Panc1 (cell line): ENCODE data around the gene KRT1. TPM values are rescaled to one million over a fixed set of nuclear protein-coding genes. Genes with fewer than 3 reads are reported as not detected.

ENCODE experiments used
- ATAC-seq: fragments of 200-7000 bp; cut with Tn5 transposase; 2 replicates; pipeline ENCODE4 v1.9.1; 2020; ENCODE audit warnings: mild to moderate bottlenecking, moderate library complexity
- Bru-seq: library from RNA; stranded (reverse); fragments of 400-500 nt; gene quantifications from one replicate; lab custom pipeline; 2021; lab: Mats Ljungman, UMichigan
- BruChase-seq, 2 experiments: library from RNA; stranded (reverse); fragments of 400-500 nt; gene quantifications; one replicate each; lab custom pipeline; 2021; lab: Mats Ljungman, UMichigan
- BruUV-seq: library from RNA; stranded (reverse); fragments of 400-500 nt; replicated peaks from 2 replicates; lab custom pipeline; 2021; lab: Mats Ljungman, UMichigan
- CTCF ChIA-PET: fragments of 300-600 bp; sonication (Branson Sonifier 250); formaldehyde crosslinking; loops from one replicate; lab custom pipeline; 2022; ENCODE audit warnings: antibody characterized with exemption; lab: Charles Lee
- POLR2A ChIA-PET: fragments of 300-600 bp; sonication (Branson Sonifier 250); formaldehyde crosslinking; loops from one replicate; lab custom pipeline; 2022; ENCODE audit warnings: antibody characterized with exemption; lab: Charles Lee
- DNase-seq: peaks from one replicate; pipeline ENCODE4 v3.0.0-alpha.2; 2010; ENCODE audit warnings: low read depth, low spot score
- H3K27ac ChIP-seq: 2 replicates; pipeline ENCODE4 v1.5.1; 2011; ENCODE audit warnings: mild to moderate bottlenecking, low read length, inconsistent platforms
- H3K27me3 ChIP-seq: fragments of 200-500 bp; sonication (Bioruptor generic); 2 replicates; pipeline ENCODE4 v1.6.0; 2014; ENCODE audit warnings: low read length, inconsistent platforms; ENCODE audit not compliant: control insufficient read depth, insufficient read depth
- H3K36me3 ChIP-seq: fragments of 200-500 bp; sonication (Bioruptor generic); 2 replicates; pipeline ENCODE4 v1.5.1; 2014; ENCODE audit warnings: inconsistent platforms, mild to moderate bottlenecking, low read length, moderate library complexity; ENCODE audit not compliant: control insufficient read depth, insufficient read depth
- H3K4me1 ChIP-seq: 2 replicates; pipeline ENCODE4 v1.5.1; 2011; ENCODE audit warnings: inconsistent platforms, mild to moderate bottlenecking, low read length, moderate library complexity; ENCODE audit not compliant: control insufficient read depth, insufficient read depth
- H3K4me3 ChIP-seq, 2 experiments: 2 replicates each; pipeline ENCODE4 v1.5.1; 2011 to 2012; ENCODE audit warnings: low read depth in 2 of 2, low read length in 2 of 2, mild to moderate bottlenecking in 2 of 2, inconsistent platforms in 1 of 2, moderate library complexity in 1 of 2
- H3K9me3 ChIP-seq: fragments of 200-500 bp; sonication (Bioruptor generic); 2 replicates; pipeline ENCODE4 v1.5.1; 2014; ENCODE audit warnings: low read depth, mild to moderate bottlenecking, inconsistent platforms, low read length, moderate library complexity; ENCODE audit not compliant: control insufficient read depth, insufficient read depth
- POLR2AphosphoS5 ChIP-seq: IDR thresholded peaks from 2 replicates; pipeline ENCODE4 v1.6.1; 2012; ENCODE audit warnings: mild to moderate bottlenecking, low read depth, low read length, moderate library complexity
- SIN3A ChIP-seq: IDR thresholded peaks from 2 replicates; pipeline ENCODE4 v1.6.1; 2012; ENCODE audit warnings: low read depth, mild to moderate bottlenecking, low read length, moderate library complexity, borderline replicate concordance; ENCODE audit not compliant: insufficient read depth
- TCF7L2 ChIP-seq: IDR thresholded peaks from 2 replicates; pipeline ENCODE4 v1.6.1; 2011; ENCODE audit warnings: mild to moderate bottlenecking, low read depth, low read length, inconsistent platforms
- in situ Hi-C: cut with HindIII; loops from 2 replicates; pipeline ENCODE4 v1.10.0; 2016; ENCODE audit warnings: low sequenced_read_pairs, low pct_unique_long_range_greater_than_20kb
- intact Hi-C: fragments of 100-400 bp; cut with micrococcal nuclease; formaldehyde crosslinking; loops from one replicate; pipeline ENCODE4 v1.10.0; 2022; ENCODE audit not compliant: unreplicated experiment
- long read RNA-seq: library from polyadenylated mRNA; unstranded; transcript quantifications from one replicate; pipeline ENCODE4 v2.0.0, GENCODE V29; 2021; ENCODE audit not compliant: unreplicated experiment
- polyA plus RNA-seq: library from polyadenylated mRNA; unstranded; fragments of >200 nt; gene quantifications from one replicate; pipeline ENCODE4 v1.2.1, GENCODE V29; 2012; ENCODE audit warnings: missing spikeins; ENCODE audit not compliant: insufficient read length
- total RNA-seq: library from RNA; stranded (reverse); gene quantifications from one replicate; pipeline ENCODE4 v1.2.1, GENCODE V29; 2021; ENCODE audit not compliant: unreplicated experiment
- TF ChIP-seq, protein P1 (sequence below), 2 experiments: IDR thresholded peaks; 2 replicates each; pipeline ENCODE4 v1.6.1; 2011 to 2012; ENCODE audit warnings: low read depth in 2 of 2, control low read depth in 1 of 2, low read length in 1 of 2, mild to moderate bottlenecking in 1 of 2, moderate library complexity in 1 of 2; ENCODE audit not compliant: insufficient read depth in 1 of 2
- TF ChIP-seq, protein P2 (sequence below): fragments of 450-650 bp; IDR thresholded peaks from 2 replicates; pipeline ENCODE4 v1.5.1; 2017; ENCODE audit warnings: mild to moderate bottlenecking

Gene KRT1
- total RNA-seq, result not detected
- 0.80 TPM for polyA plus RNA-seq
- Bru-seq, nascent RNA, result not detected
- BruChase-seq, experiment 1, labeled RNA remaining after a 2-hour chase, result not detected
- BruChase-seq, experiment 2, labeled RNA remaining after a 6-hour chase, result not detected
- long read RNA-seq, result 0 reads

DNA sequence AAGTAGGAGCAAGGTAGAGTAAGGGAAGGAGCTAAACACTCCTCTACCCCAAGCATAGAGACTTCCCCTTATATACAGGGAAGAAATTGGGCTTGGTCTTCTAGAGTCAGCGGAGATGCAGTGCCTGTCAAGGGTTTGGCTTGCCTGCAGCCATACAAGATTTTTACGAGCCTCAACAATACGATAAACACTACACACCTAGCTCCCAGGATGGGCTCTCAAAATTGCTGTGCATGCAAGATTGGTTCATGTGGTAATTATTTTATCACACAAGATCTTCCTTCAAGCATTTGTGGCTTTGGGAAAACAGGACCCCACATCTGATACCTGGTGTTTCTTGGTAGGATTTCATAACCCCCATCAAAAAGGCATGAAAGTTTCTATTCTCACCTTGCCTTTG lies at the start of gene KRT1:
TSS of gene KRT1 (minus strand) at position 45 of the 400 bp plus-strand sequence. CDS start 59 bp downstream, outside the sequence.
- ATAC-seq (no peak), DNase-seq (no peak)
- intact Hi-C loops, result no loop called here
- Histone ChIP-seq H3K27ac (no peak within 1 kb of the TSS), H3K4me3 (no peak within 1 kb of the TSS), H3K27me3 (peaks cover 32% of the 10 kb centered on the region), H3K36me3 (no peaks in the 10 kb centered on the region), H3K4me1 (no peaks in the 10 kb centered on the region), H3K9me3 (no peaks in the 10 kb centered on the region)
- CTCF ChIA-PET, result no interaction called here
- in situ Hi-C loops, result no loop called here
- TF ChIP-seq, protein P1, sequence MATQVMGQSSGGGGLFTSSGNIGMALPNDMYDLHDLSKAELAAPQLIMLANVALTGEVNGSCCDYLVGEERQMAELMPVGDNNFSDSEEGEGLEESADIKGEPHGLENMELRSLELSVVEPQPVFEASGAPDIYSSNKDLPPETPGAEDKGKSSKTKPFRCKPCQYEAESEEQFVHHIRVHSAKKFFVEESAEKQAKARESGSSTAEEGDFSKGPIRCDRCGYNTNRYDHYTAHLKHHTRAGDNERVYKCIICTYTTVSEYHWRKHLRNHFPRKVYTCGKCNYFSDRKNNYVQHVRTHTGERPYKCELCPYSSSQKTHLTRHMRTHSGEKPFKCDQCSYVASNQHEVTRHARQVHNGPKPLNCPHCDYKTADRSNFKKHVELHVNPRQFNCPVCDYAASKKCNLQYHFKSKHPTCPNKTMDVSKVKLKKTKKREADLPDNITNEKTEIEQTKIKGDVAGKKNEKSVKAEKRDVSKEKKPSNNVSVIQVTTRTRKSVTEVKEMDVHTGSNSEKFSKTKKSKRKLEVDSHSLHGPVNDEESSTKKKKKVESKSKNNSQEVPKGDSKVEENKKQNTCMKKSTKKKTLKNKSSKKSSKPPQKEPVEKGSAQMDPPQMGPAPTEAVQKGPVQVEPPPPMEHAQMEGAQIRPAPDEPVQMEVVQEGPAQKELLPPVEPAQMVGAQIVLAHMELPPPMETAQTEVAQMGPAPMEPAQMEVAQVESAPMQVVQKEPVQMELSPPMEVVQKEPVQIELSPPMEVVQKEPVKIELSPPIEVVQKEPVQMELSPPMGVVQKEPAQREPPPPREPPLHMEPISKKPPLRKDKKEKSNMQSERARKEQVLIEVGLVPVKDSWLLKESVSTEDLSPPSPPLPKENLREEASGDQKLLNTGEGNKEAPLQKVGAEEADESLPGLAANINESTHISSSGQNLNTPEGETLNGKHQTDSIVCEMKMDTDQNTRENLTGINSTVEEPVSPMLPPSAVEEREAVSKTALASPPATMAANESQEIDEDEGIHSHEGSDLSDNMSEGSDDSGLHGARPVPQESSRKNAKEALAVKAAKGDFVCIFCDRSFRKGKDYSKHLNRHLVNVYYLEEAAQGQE (IDR thresholded peaks at IDR 0.05; ENCODE audit: insufficient read depth in 1 of 2, low read depth in 2 of 2, low read length in 1 of 2), result no peak
- TF ChIP-seq, protein P2, sequence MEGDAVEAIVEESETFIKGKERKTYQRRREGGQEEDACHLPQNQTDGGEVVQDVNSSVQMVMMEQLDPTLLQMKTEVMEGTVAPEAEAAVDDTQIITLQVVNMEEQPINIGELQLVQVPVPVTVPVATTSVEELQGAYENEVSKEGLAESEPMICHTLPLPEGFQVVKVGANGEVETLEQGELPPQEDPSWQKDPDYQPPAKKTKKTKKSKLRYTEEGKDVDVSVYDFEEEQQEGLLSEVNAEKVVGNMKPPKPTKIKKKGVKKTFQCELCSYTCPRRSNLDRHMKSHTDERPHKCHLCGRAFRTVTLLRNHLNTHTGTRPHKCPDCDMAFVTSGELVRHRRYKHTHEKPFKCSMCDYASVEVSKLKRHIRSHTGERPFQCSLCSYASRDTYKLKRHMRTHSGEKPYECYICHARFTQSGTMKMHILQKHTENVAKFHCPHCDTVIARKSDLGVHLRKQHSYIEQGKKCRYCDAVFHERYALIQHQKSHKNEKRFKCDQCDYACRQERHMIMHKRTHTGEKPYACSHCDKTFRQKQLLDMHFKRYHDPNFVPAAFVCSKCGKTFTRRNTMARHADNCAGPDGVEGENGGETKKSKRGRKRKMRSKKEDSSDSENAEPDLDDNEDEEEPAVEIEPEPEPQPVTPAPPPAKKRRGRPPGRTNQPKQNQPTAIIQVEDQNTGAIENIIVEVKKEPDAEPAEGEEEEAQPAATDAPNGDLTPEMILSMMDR, result no peak
- TF ChIP-seq POLR2AphosphoS5, result no peak
- TF ChIP-seq TCF7L2, result no peak
- no peak for TF ChIP-seq SIN3A
- POLR2A ChIA-PET, result no interaction called here
- BruUV-seq, result no TSS peak

- TF ChIP-seq, protein P1 (IDR thresholded peaks at IDR 0.05; ENCODE audit: insufficient read depth in 1 of 2, low read depth in 2 of 2, low read length in 1 of 2), result no peak
- TF ChIP-seq, protein P2, result no peak
- no peak for TF ChIP-seq SIN3A
- no peak for TF ChIP-seq POLR2AphosphoS5
- TF ChIP-seq TCF7L2, result no peak
- no peaks in the 10 kb centered on the region for H3K9me3 ChIP-seq
- no peak overlapping the region for H3K27ac ChIP-seq
- BruUV-seq, result no TSS peak
- peaks cover 17% of the 10 kb centered on the region; the same call in 1 of the 2 replicates for H3K27me3 ChIP-seq
- POLR2A ChIA-PET, result no interaction called here
- ATAC-seq, result no peak
- H3K36me3 ChIP-seq, result no peaks in the 10 kb centered on the region
- in situ Hi-C loops (no loop called here), intact Hi-C loops (no loop called here)
- no peaks in the 10 kb centered on the region for H3K4me1 ChIP-seq
- DNase-seq, result no peak
- H3K4me3 ChIP-seq, result no peak overlapping the region
- CTCF ChIA-PET, result interaction anchor here (0.6 kb wide), 1 partner anchor 146 kb away, joined by 3 read pairs; no protein-coding TSS in a partner anchor
Observed at GRCh38 chr12:52729147-52729546, 48.9 kb upstream of the KRT1 start.
